Neuronal stem cell (in vitro differentiated cells): ENCODE results near the gene ESYT3.
"Not testable (repeated sequence)": the region's sequence is repeated elsewhere in the genome, so short reads cannot be mapped to it uniquely, and the experiment has no call there.

Experiments
- DNase-seq: peaks from one replicate; pipeline ENCODE4 v3.0.0-alpha.2; 2013; ENCODE audit warnings: low spot score
- H2AFZ ChIP-seq: one replicate; pipeline ENCODE4 v1.6.1; 2013; ENCODE audit warnings: mild to moderate bottlenecking, low read length, inconsistent platforms
- H2AK5ac ChIP-seq: 2 replicates; pipeline ENCODE4 v1.6.1; 2013; ENCODE audit warnings: low read depth, mild to moderate bottlenecking, inconsistent platforms, low read length, moderate library complexity, mixed read lengths
- H2BK120ac ChIP-seq: 2 replicates; pipeline ENCODE4 v1.6.1; 2013; ENCODE audit warnings: low read depth, mild to moderate bottlenecking, inconsistent platforms, low read length, moderate library complexity, mixed read lengths
- H2BK12ac ChIP-seq: one replicate; pipeline ENCODE4 v1.6.1; 2013; ENCODE audit warnings: low read length, inconsistent platforms
- H2BK15ac ChIP-seq: 2 replicates; pipeline ENCODE4 v1.6.1; 2013; ENCODE audit warnings: mild to moderate bottlenecking, low read length, inconsistent platforms, mixed read lengths
- H2BK5ac ChIP-seq: one replicate; pipeline ENCODE4 v1.6.1; 2013; ENCODE audit warnings: inconsistent platforms, mild to moderate bottlenecking, low read length, moderate library complexity
- H3K14ac ChIP-seq: one replicate; pipeline ENCODE4 v1.6.1; 2013; ENCODE audit warnings: low read length, inconsistent platforms
- H3K18ac ChIP-seq: 2 replicates; pipeline ENCODE4 v1.6.1; 2013; ENCODE audit warnings: low read length, inconsistent platforms
- H3K23ac ChIP-seq: 2 replicates; pipeline ENCODE4 v1.6.1; 2013; ENCODE audit warnings: low read depth, mild to moderate bottlenecking, mixed read lengths, low read length, inconsistent platforms; ENCODE audit not compliant: poor library complexity
- H3K27ac ChIP-seq: replicated peaks from 3 replicates; pipeline ENCODE4 v1.5.1; 2013; ENCODE audit warnings: low read length, inconsistent platforms
- H3K27me3 ChIP-seq, 3 experiments: 2 replicates each; pipeline ENCODE4 v1.6.1; 2013; ENCODE audit warnings: low read length in 3 of 3, mild to moderate bottlenecking in 2 of 3, inconsistent platforms in 1 of 3, low read depth in 1 of 3, mixed read lengths in 1 of 3, moderate library complexity in 1 of 3; ENCODE audit not compliant: control insufficient read depth in 3 of 3, insufficient read depth in 3 of 3
- H3K36me3 ChIP-seq, 2 donors: replicated peaks in 1 of 2; 2 replicates each; pipeline ENCODE4 v1.6.1; 2013; ENCODE audit warnings: low read length in 2 of 2; ENCODE audit not compliant: control insufficient read depth in 2 of 2, insufficient read depth in 2 of 2
- H3K4ac ChIP-seq: 2 replicates; pipeline ENCODE4 v1.6.1; 2013; ENCODE audit warnings: inconsistent platforms, mild to moderate bottlenecking, low read length, moderate library complexity
- H3K4me1 ChIP-seq, 2 donors: 1 replicate in 1 of 2; 2 replicates in 1 of 2; pipeline ENCODE4 v1.6.1; 2013; ENCODE audit warnings: low read length in 2 of 2, low read depth in 1 of 2; ENCODE audit not compliant: control insufficient read depth in 2 of 2, insufficient read depth in 1 of 2
- H3K4me2 ChIP-seq: one replicate; pipeline ENCODE4 v1.6.1; 2013; ENCODE audit warnings: mild to moderate bottlenecking, low read length, inconsistent platforms; ENCODE audit not compliant: insufficient read depth, poor library complexity, severe bottlenecking
- H3K4me3 ChIP-seq, 2 donors: 2 replicates each; pipeline ENCODE4 v1.5.1; 2013; ENCODE audit warnings: low read length in 2 of 2, mild to moderate bottlenecking in 2 of 2, inconsistent platforms in 1 of 2, moderate library complexity in 1 of 2
- H3K79me1 ChIP-seq: one replicate; pipeline ENCODE4 v1.6.1; 2013; ENCODE audit warnings: low read depth, mild to moderate bottlenecking, inconsistent platforms, low read length, moderate library complexity
- H3K9ac ChIP-seq: one replicate; pipeline ENCODE4 v1.6.1; 2013; ENCODE audit warnings: mild to moderate bottlenecking, low read depth, low read length, inconsistent platforms; ENCODE audit not compliant: poor library complexity
- H3K9me3 ChIP-seq, 2 donors: replicated peaks in 1 of 2; 2 replicates each; pipeline versions ENCODE3 to v1.6.1; 2013; ENCODE audit warnings: low read length in 2 of 2, mild to moderate bottlenecking in 2 of 2, inconsistent platforms in 1 of 2, low read depth in 1 of 2, mixed read lengths in 1 of 2, moderate library complexity in 1 of 2; ENCODE audit not compliant: control insufficient read depth in 2 of 2, insufficient read depth in 1 of 2
- H4K8ac ChIP-seq: one replicate; pipeline ENCODE4 v1.6.1; 2013; ENCODE audit warnings: low read depth, mild to moderate bottlenecking, inconsistent platforms, low read length, moderate library complexity
- H4K91ac ChIP-seq: one replicate; pipeline ENCODE4 v1.6.1; 2013; ENCODE audit warnings: low read length, low read depth, mild to moderate bottlenecking, inconsistent platforms; ENCODE audit not compliant: poor library complexity
- WGBS, 2 donors: extraction: QIAGEN DNeasy Blood & Tissue Kit; methylation state at CpG; one replicate each; pipeline ENCODE4 v1.1.7; 2013; ENCODE audit warnings: missing lambda C conversion rate in 2 of 2, mixed read lengths in 1 of 2; ENCODE audit not compliant: insufficient read length in 2 of 2, insufficient replicate concordance in 1 of 2; ENCODE audit errors: extremely low coverage in 2 of 2; 5-methylcytosine and 5-hydroxymethylcytosine counted together

ESYT3 gene

GRCh38 chr3:138452436-138452835, 18.0 kb downstream of the ESYT3 start:
- Histone ChIP-seq H2BK120ac (no peak overlapping the region), H3K36me3 (no peaks in the 10 kb centered on the region), H2BK5ac (no peak overlapping the region), H2BK12ac (no peak overlapping the region), H3K79me1 (no peaks in the 10 kb centered on the region), H3K27me3 (peaks cover 0 to 20% (median 0%) of the 10 kb centered on the region in 3 experiments), H2AK5ac (no peak overlapping the region), H3K23ac (no peak overlapping the region), H3K27ac (no peak overlapping the region), H2AFZ (no peak overlapping the region), H3K4me2 (no peak overlapping the region), H3K18ac (no peak overlapping the region), H2BK15ac (no peak overlapping the region), H3K9me3 (no peaks in the 10 kb centered on the region), H3K4me3 (no peak overlapping the region), H4K8ac (no peak overlapping the region), H3K14ac (no peak overlapping the region), H3K9ac (no peak overlapping the region), H4K91ac (no peak overlapping the region), H3K4ac (no peak overlapping the region), H3K4me1 (no peaks in the 10 kb centered on the region)
- DNase-seq = no peak
- WGBS, 2 donors = no CpG with 5 or more reads among the region's 6 CpGs

- WGBS, 2 donors = no CpG with 5 or more reads among the region's 8 CpGs
- not testable (repeated sequence) for H3K36me3 ChIP-seq, DNase-seq, H4K8ac ChIP-seq, H3K23ac ChIP-seq, H3K14ac ChIP-seq, H3K9ac ChIP-seq, H3K18ac ChIP-seq, H3K4me1 ChIP-seq, H2BK15ac ChIP-seq, H2BK5ac ChIP-seq, H3K4me3 ChIP-seq, H3K9me3 ChIP-seq, H3K4ac ChIP-seq, H2BK12ac ChIP-seq, H4K91ac ChIP-seq, H2BK120ac ChIP-seq, H3K4me2 ChIP-seq, H2AFZ ChIP-seq, H2AK5ac ChIP-seq, H3K79me1 ChIP-seq, H3K27ac ChIP-seq
- H3K27me3 ChIP-seq = peaks cover 0 to 18% (median 0%) of the 10 kb centered on the region in 3 experiments
Observed at GRCh38 chr3:138453940-138454339, 19.5 kb downstream of the ESYT3 start.

GRCh38 chr3:138455801-138456716, 21.6 kb downstream of the ESYT3 start:
- H4K91ac ChIP-seq = no peak overlapping the region
- no CpG with 5 or more reads among the region's 13 CpGs for WGBS, 2 donors

GRCh38 chr3:138456961-138457862, 22.8 kb downstream of the ESYT3 start:
- no peak overlapping the region for H2BK12ac ChIP-seq
- H3K9me3 ChIP-seq = no peaks in the 10 kb centered on the region
- peaks cover 0 to 10% (median 0%) of the 10 kb centered on the region in 3 experiments for H3K27me3 ChIP-seq
- no peak overlapping the region for H2AK5ac ChIP-seq
- H2BK15ac ChIP-seq = no peak overlapping the region
- H3K79me1 ChIP-seq = no peaks in the 10 kb centered on the region
- WGBS, 2 donors = no CpG with 5 or more reads among the region's 13 CpGs
- H4K8ac ChIP-seq = no peak overlapping the region
- DNase-seq = no peak
- peak overlapping the region; percentile 19 for H3K18ac ChIP-seq
- peak overlapping the region; percentile 18 for H3K23ac ChIP-seq
- H3K14ac ChIP-seq = no peak overlapping the region
- H3K4ac ChIP-seq = no peak overlapping the region
- no peaks in the 10 kb centered on the region for H3K4me1 ChIP-seq
- no peak overlapping the region for H2BK5ac ChIP-seq
- peak overlapping the region; percentile 21 for H2AFZ ChIP-seq
- H3K36me3 ChIP-seq = no peaks in the 10 kb centered on the region
- H3K4me2 ChIP-seq = no peak overlapping the region
- no peak overlapping the region for H3K27ac ChIP-seq
- H3K9ac ChIP-seq = no peak overlapping the region
- no peak overlapping the region for H3K4me3 ChIP-seq
- no peak overlapping the region for H2BK120ac ChIP-seq
- no peak overlapping the region for H4K91ac ChIP-seq

More at GRCh38 chr3:138455801-138456716, 21.6 kb downstream of the ESYT3 start:
- Histone ChIP-seq H2AK5ac (no peak overlapping the region), H3K4me1 (no peaks in the 10 kb centered on the region), H3K9ac (peak overlapping the region; percentile 13), H3K4me2 (no peak overlapping the region), H3K9me3 (no peaks in the 10 kb centered on the region), H3K23ac (no peak overlapping the region), H3K4me3 (no peak overlapping the region), H2BK12ac (no peak overlapping the region), H3K36me3 (no peaks in the 10 kb centered on the region), H2AFZ (no peak overlapping the region), H3K79me1 (no peaks in the 10 kb centered on the region), H3K4ac (no peak overlapping the region), H3K27ac (no peak overlapping the region), H2BK15ac (no peak overlapping the region), H2BK5ac (no peak overlapping the region), H3K27me3 (peaks cover 0 to 11% (median 0%) of the 10 kb centered on the region in 3 experiments), H4K8ac (no peak overlapping the region), H2BK120ac (peak overlapping the region; percentile 30), H3K18ac (no peak overlapping the region), H3K14ac (no peak overlapping the region)
- DNase-seq = no peak
